Measurements from ENCODE around the gene RASSF1. TPM values are rescaled to one million over a fixed set of nuclear protein-coding genes. Genes with fewer than 3 reads are reported as not detected.

The RASSF1 gene
- total and polyA plus RNA-seq, 2 of the 13 experiments (the other 11 are each of a cell fraction or from before 2014, with no cell fraction given) = 10.2 to 27.5 TPM

DNA sequence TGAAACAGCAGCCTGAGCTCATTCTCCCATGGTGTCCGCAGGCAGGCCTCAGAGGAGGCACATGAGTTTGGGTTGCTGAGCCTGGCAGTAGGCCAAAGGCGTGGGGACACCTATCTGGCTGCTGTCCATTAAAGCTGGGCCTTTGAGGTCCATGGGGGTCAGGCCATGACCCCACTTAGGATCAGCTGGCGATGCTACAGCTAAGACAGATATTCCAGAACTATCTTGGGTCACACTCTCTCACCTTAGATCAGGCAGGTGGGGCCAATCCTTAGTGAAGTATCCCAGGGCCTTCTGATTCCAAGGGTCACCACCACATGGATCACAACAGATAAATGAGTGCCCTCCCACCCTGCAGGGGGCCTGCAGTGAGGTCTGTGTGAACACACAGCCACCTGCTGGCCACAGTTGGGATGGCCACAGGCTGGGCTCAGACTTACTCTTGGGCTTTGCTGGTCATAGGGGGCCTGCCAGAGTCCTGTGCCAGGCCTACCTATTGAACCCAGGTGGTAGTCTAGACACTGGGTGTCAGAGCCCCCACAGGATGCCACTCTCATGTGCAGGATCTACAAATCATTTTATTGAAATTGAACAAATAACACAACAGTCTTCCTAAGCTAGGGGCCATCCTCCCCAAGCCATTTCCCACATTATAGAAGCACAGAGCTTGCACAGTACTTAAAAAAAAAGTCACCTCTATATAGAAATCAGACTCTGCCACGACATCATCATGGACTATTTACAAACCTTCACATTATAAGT lies 16.1 kb downstream of the RASSF1 start (continued):
- TF ChIP-seq ZNF407 (CRISPR knock-in tag; IDR thresholded peaks at IDR 0.05; ENCODE audit: not compliant biosample characterization) (peak; percentile 37), GABPA (IDR thresholded peaks at IDR 0.05; ENCODE audit: low read depth, low read length) (no peak), GABPA (CRISPR knock-in tag; IDR thresholded peaks at IDR 0.05; ENCODE audit: low read depth) (peak; percentile 39), ZNF230 (CRISPR knock-in tag; IDR thresholded peaks at IDR 0.05) (0 out of 2 replicates have a peak, but pooled peaks have one; percentile 61), ZGPAT (CRISPR knock-in tag; IDR thresholded peaks at IDR 0.05) (peak; percentile 48; the same call in 1 of the 2 replicates), RARA (CRISPR knock-in tag; IDR thresholded peaks at IDR 0.05) (0 out of 2 replicates have a peak, but pooled peaks have one; percentile 21), ZBTB38 (CRISPR knock-in tag; IDR thresholded peaks at IDR 0.05) (peak; percentile 56), ZNF235 (CRISPR knock-in tag; IDR thresholded peaks at IDR 0.05; ENCODE audit: borderline replicate concordance) (0 out of 2 replicates have a peak, but pooled peaks have one; percentile 34), SALL1 (CRISPR knock-in tag; IDR thresholded peaks at IDR 0.05) (peak; percentile 69), ZSCAN21 (CRISPR knock-in tag; IDR thresholded peaks at IDR 0.05; ENCODE audit: borderline replicate concordance) (peak; percentile 61; the same call in 1 of the 2 replicates), CENPBD1 (CRISPR knock-in tag; IDR thresholded peaks at IDR 0.05; ENCODE audit: borderline replicate concordance, low read depth) (no peak)
- TF ChIP-seq, protein P1, sequence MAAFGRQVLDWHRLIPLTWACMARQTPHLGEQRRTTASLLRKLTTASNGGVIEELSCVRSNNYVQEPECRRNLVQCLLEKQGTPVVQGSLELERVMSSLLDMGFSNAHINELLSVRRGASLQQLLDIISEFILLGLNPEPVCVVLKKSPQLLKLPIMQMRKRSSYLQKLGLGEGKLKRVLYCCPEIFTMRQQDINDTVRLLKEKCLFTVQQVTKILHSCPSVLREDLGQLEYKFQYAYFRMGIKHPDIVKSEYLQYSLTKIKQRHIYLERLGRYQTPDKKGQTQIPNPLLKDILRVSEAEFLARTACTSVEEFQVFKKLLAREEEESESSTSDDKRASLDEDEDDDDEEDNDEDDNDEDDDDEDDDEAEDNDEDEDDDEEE (CRISPR knock-in tag; IDR thresholded peaks at IDR 0.05) = peak; percentile 68; the same call in 1 of the 2 replicates
- TF ChIP-seq, protein P2, sequence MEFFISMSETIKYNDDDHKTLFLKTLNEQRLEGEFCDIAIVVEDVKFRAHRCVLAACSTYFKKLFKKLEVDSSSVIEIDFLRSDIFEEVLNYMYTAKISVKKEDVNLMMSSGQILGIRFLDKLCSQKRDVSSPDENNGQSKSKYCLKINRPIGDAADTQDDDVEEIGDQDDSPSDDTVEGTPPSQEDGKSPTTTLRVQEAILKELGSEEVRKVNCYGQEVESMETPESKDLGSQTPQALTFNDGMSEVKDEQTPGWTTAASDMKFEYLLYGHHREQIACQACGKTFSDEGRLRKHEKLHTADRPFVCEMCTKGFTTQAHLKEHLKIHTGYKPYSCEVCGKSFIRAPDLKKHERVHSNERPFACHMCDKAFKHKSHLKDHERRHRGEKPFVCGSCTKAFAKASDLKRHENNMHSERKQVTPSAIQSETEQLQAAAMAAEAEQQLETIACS (CRISPR knock-in tag; IDR thresholded peaks at IDR 0.05) = peak; percentile 39; the same call in 1 of the 2 replicates
- TF ChIP-seq, protein P3, sequence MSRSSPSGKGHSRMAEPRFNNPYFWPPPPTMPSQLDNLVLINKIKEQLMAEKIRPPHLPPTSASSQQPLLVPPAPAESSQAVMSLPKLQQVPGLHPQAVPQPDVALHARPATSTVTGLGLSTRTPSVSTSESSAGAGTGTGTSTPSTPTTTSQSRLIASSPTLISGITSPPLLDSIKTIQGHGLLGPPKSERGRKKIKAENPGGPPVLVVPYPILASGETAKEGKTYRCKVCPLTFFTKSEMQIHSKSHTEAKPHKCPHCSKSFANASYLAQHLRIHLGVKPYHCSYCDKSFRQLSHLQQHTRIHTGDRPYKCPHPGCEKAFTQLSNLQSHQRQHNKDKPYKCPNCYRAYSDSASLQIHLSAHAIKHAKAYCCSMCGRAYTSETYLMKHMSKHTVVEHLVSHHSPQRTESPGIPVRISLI (CRISPR knock-in tag; IDR thresholded peaks at IDR 0.05; ENCODE audit: borderline replicate concordance) = peak; percentile 47; the same call in 1 of the 2 replicates
